A673 (cell line): ENCODE measurements around the gene NKD2. TPM values are rescaled to one million over a fixed set of nuclear protein-coding genes. Genes with fewer than 3 reads are reported as not detected.

ENCODE experiments used
- BruUV-seq: library from RNA; stranded (reverse); fragments of 400-500 nt; replicated peaks from 2 replicates; lab custom pipeline; 2021; lab: Mats Ljungman, UMichigan
- CTCF ChIA-PET: fragments of 300-600 bp; sonication (Branson Sonifier 250); formaldehyde crosslinking; loops from one replicate; lab custom pipeline; 2022; ENCODE audit warnings: antibody characterized with exemption; lab: Charles Lee
- POLR2A ChIA-PET: fragments of 300-600 bp; sonication (Branson Sonifier 250); formaldehyde crosslinking; loops from one replicate; lab custom pipeline; 2022; ENCODE audit warnings: antibody characterized with exemption; ENCODE audit not compliant: low non-redundant PET; lab: Charles Lee
- DNase-seq: peaks from one replicate; pipeline ENCODE4 v3.0.0-alpha.2; 2015; ENCODE audit warnings: low spot score
- H3K27ac ChIP-seq: fragments of 200-600 bp; sonication (generic); 2 replicates; pipeline ENCODE4 v1.5.1; 2016; ENCODE audit warnings: mixed run types, low read depth, mild to moderate bottlenecking, mixed read lengths, antibody characterized with exemption, low read length; ENCODE audit not compliant: poor library complexity, severe bottlenecking
- H3K27me3 ChIP-seq: fragments of 200-600 bp; sonication (generic); replicated peaks from 2 replicates; pipeline ENCODE4 v1.6.1; 2017; ENCODE audit warnings: mixed run types, low read depth, mild to moderate bottlenecking, mixed read lengths, antibody characterized with exemption, low read length; ENCODE audit not compliant: insufficient read depth, poor library complexity
- H3K36me3 ChIP-seq: fragments of 200-600 bp; sonication (generic); 2 replicates; pipeline ENCODE4 v1.6.1; 2016; ENCODE audit warnings: mixed run types, mild to moderate bottlenecking, mixed read lengths, antibody characterized with exemption, low read length; ENCODE audit not compliant: insufficient read depth, poor library complexity, severe bottlenecking
- H3K4me1 ChIP-seq: fragments of 200-600 bp; sonication (generic); 2 replicates; pipeline ENCODE4 v1.6.1; 2017; ENCODE audit warnings: mixed run types, mild to moderate bottlenecking, mixed read lengths, antibody characterized with exemption, low read length; ENCODE audit not compliant: insufficient read depth, poor library complexity, severe bottlenecking
- H3K4me3 ChIP-seq: fragments of 200-600 bp; sonication (generic); 2 replicates; pipeline ENCODE4 v1.5.1; 2016; ENCODE audit warnings: low read depth, mixed run types, mild to moderate bottlenecking, mixed read lengths, low read length; ENCODE audit not compliant: poor library complexity, severe bottlenecking
- H3K9me3 ChIP-seq: fragments of 200-600 bp; sonication (generic); 2 replicates; pipeline ENCODE4 v1.6.1; 2016; ENCODE audit warnings: mixed run types, low read depth, mild to moderate bottlenecking, mixed read lengths, antibody characterized with exemption, low read length; ENCODE audit not compliant: poor library complexity, severe bottlenecking
- CTCF ChIP-seq: fragments of 300-800, 200-600 bp; sonication (generic); conservative IDR thresholded peaks from 2 replicates; pipeline ENCODE4 v1.5.1; 2017; ENCODE audit warnings: low read depth, mild to moderate bottlenecking, antibody characterized with exemption, low read length, moderate library complexity, mixed read lengths
- EZH2 ChIP-seq: fragments of 200-600 bp; sonication (generic); IDR thresholded peaks from 2 replicates; pipeline ENCODE4 v1.6.1; 2017; ENCODE audit warnings: borderline replicate concordance, low read depth, mild to moderate bottlenecking, mixed read lengths, antibody characterized with exemption, low read length; ENCODE audit not compliant: poor library complexity, severe bottlenecking
- intact Hi-C: fragments of 100-400 bp; cut with micrococcal nuclease; formaldehyde crosslinking; loops from one replicate; pipeline ENCODE4 v1.10.0; 2022; ENCODE audit not compliant: unreplicated experiment
- total RNA-seq: library from RNA; stranded (reverse); gene quantifications from 2 replicates; pipeline ENCODE4 v1.2.3, GENCODE V29; 2021

NKD2 gene
- total RNA-seq, 1 experiment from 2014 or later = 23.5 TPM

- H3K4me3 ChIP-seq = no peak overlapping the region
- H3K27ac ChIP-seq = no peak overlapping the region
- ChIA-PET POLR2A (no interaction called here), CTCF (no interaction called here)
- no peaks in the 10 kb centered on the region for H3K36me3 ChIP-seq
- no peaks in the 10 kb centered on the region for H3K27me3 ChIP-seq
- TF ChIP-seq CTCF = no peak
- TF ChIP-seq EZH2 = no peak
- intact Hi-C loops = no loop called here
- H3K9me3 ChIP-seq = no peaks in the 10 kb centered on the region
- DNase-seq = no peak
- BruUV-seq = no TSS peak
- peaks cover 24% of the 10 kb centered on the region for H3K4me1 ChIP-seq
These were observed 5.2 kb upstream of the NKD2 start for GRCh38 chr5:1003296-1003937.

DNA sequence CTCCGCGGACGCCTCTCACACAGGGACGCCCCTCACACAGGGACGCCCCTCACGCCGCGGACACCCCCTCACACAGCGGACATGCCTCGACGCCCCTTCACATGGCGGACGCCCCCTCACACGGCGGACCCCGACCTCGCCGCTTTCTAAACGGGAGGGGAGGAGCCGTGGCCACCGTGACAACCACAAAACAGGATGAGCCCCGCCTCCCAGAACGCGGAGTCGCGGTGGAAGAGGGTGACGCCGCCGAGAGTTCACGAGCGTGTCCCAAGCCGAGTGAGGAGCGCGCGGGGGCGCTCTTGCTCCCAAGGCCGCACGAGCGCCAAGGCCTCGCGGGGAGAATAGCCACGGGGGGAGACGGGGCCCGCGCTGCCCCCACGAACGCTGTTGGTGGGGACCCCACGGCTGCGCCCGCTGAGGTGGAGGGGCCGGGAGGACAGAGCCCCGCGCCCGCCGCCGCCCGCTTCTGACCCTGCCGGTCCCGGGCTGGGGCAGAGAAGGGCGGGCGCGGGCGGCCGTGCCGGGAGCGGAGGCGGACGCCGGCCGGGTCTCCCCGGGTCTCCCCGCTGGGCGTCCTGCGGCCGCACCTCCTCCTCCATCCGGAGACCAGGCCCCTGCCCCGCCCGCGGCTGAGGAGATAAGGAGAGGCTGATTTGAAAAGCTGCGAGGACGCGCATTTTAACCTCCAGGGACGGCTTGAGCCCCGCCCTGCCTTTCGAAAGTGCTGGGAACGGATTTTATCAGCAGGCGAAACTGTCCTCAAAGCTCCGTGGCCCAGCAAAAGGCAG, 3.9 kb upstream of the NKD2 start:
- H3K9me3 ChIP-seq = no peaks in the 10 kb centered on the region
- no peaks in the 10 kb centered on the region for H3K36me3 ChIP-seq
- peak; percentile 85 for DNase-seq
- peak overlapping the region; percentile 58 for H3K27ac ChIP-seq
- no peaks in the 10 kb centered on the region for H3K27me3 ChIP-seq
- POLR2A ChIA-PET = no interaction called here
- peaks cover 25% of the 10 kb centered on the region for H3K4me1 ChIP-seq
- H3K4me3 ChIP-seq = peak overlapping the region; percentile 58
- no TSS peak for BruUV-seq
- CTCF ChIA-PET = interaction anchor here (0.7 kb wide), 1 partner anchor 135 kb away, joined by 3 read pairs; no protein-coding TSS in a partner anchor
- no peak for TF ChIP-seq EZH2
- TF ChIP-seq CTCF = peak; percentile 77
- intact Hi-C loops = loop anchor here (5.0 kb wide), 1 partner anchor 138 kb away; no protein-coding TSS in a partner anchor

DNA sequence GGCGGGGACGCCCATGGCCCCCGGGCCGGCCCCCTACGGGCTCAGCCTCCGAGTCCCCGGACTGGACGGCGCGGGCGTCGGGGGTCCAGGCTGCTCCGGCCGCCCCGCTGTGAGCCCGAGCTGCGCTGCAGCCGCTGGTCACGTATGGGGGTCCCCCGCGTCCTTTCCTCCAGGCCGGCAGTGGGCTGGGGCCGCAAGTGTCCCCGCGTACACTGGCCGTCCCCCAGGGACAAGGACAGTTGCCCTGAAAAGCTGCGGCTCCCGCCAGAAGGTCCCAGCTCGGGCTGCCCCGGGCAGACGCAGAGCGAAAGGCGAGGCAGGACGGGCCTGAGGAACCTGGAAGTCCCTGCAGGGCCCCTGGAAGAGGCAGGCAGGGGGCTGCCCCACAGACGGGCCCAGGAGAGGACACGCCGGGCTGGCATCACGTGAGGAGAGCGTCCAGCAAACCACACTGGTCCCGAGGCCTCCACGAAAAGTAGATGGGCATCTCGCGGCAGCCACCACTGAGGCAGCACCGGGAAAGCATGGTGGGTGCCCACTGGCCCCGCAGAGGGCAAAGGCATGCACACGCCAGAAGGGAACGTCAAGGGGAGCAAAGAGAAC, 3.3 kb upstream of the NKD2 start:
- no peak for TF ChIP-seq CTCF
- no peak for TF ChIP-seq EZH2
- no peaks in the 10 kb centered on the region for H3K36me3 ChIP-seq
- H3K27me3 ChIP-seq = no peaks in the 10 kb centered on the region
- peak overlapping the region; percentile 58 for H3K4me3 ChIP-seq
- peak overlapping the region; percentile 58 for H3K27ac ChIP-seq
- BruUV-seq = no TSS peak
- H3K9me3 ChIP-seq = no peaks in the 10 kb centered on the region
- intact Hi-C loops = loop anchor here (5.0 kb wide), 1 partner anchor 137 kb away; no protein-coding TSS in a partner anchor
- H3K4me1 ChIP-seq = peaks cover 31% of the 10 kb centered on the region
- DNase-seq = no peak
- CTCF ChIA-PET = interaction anchor here (0.7 kb wide), 1 partner anchor 135 kb away, joined by 3 read pairs; no protein-coding TSS in a partner anchor
- POLR2A ChIA-PET = no interaction called here
